ENCODE results near the gene ZNF224.

ZNF224 gene

DNA sequence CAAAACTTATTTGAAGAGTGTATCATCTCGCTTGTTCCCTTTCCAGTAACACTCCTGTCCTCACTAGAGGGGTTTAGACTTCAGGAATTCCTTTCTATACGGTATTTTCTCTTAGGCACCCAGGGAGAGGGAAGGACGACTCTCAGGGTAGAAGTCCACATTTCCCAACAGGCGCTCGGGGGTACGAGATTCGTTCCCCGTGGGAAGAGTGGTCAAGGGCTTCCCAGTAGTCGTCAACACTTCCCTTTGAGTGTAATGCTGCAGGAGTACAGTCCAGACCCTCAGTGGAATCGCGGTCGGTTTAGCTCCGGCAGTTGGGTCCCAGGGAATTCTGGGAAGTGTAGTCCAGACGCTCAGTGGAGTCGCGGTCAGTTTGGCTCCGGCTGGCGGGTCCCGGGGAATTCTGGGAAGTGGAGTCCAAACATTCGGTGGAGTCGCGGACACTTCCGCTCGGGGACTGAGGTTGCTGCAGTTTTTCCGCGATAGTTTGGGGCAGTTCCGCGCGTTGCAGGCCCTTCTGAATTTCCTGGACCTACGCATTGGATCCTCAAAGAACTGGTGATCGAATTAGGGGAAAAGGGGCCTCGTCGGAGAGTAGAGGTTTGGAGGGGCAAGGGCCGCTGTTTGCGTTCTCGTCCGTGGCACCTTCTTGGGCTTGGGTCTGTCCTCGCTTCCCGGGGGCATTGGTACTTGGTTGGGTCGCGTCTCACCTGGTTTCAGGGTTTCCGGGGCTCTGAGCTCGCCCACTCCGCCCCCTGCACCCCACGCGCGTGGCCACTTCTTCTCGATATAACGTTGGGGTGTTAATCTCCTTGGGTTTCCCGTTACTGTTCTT is at the start of gene ZNF224:
ZNF224 (plus strand) TSS at position 431 of the 835 bp plus-strand sequence. CDS start 3,513 bp downstream, outside the sequence.
- Histone ChIP-seq H3K9me3 (ENCODE audit: insufficient read depth, low read length) (no peaks in the 10 kb centered on the region), H3K4me3 (ENCODE audit: insufficient read length, low read depth) (peak within 1 kb of the TSS; percentile 86), H3K36me3 (ENCODE audit: insufficient read depth, insufficient read length, low read length) (peaks cover 8% of the 10 kb centered on the region), H3K4me1 (ENCODE audit: insufficient read depth, insufficient read length) (no peaks in the 10 kb centered on the region), H3K27me3 (ENCODE audit: insufficient read depth, insufficient read length) (no peaks in the 10 kb centered on the region), H3K9ac (ENCODE audit: insufficient read length, low read depth) (peak within 1 kb of the TSS; percentile 89)
- TF ChIP-seq YY1 (IDR thresholded peaks at IDR 0.05; ENCODE audit: insufficient read depth, insufficient read length): no peak
- TF ChIP-seq SUZ12 (IDR thresholded peaks at IDR 0.05; ENCODE audit: extremely low read depth, insufficient read depth, insufficient read length): no peak
- TF ChIP-seq ZNF274 (IDR thresholded peaks at IDR 0.05; ENCODE audit: low read depth, low read length): no peak
- DNase-seq (ENCODE audit: low read depth, low spot score): peak; percentile 66

- no peaks in the 10 kb centered on the region for H3K4me1 ChIP-seq (ENCODE audit: insufficient read depth, insufficient read length)
- no peaks in the 10 kb centered on the region for H3K9me3 ChIP-seq (ENCODE audit: insufficient read depth, low read length)
- peak overlapping the region; percentile 64 for H3K9ac ChIP-seq (ENCODE audit: insufficient read length, low read depth)
- no peaks in the 10 kb centered on the region for H3K27me3 ChIP-seq (ENCODE audit: insufficient read depth, insufficient read length)
- TF ChIP-seq YY1 (IDR thresholded peaks at IDR 0.05; ENCODE audit: insufficient read depth, insufficient read length) (no peak), SUZ12 (IDR thresholded peaks at IDR 0.05; ENCODE audit: extremely low read depth, insufficient read depth, insufficient read length) (no peak), ZNF274 (IDR thresholded peaks at IDR 0.05; ENCODE audit: low read depth, low read length) (no peak)
- peak overlapping the region; percentile 77 for H3K4me3 ChIP-seq (ENCODE audit: insufficient read length, low read depth)
- no peak for DNase-seq (ENCODE audit: low read depth, low spot score)
- H3K36me3 ChIP-seq (ENCODE audit: insufficient read depth, insufficient read length, low read length): peaks cover 3% of the 10 kb centered on the region
Measured at GRCh38 chr19:44050740-44051649, 43.2 kb upstream of the ZNF224 start.

- no peaks in the 10 kb centered on the region for H3K27me3 ChIP-seq (ENCODE audit: insufficient read depth, insufficient read length)
- peak within 1 kb of the TSS; percentile 77 for H3K4me3 ChIP-seq (ENCODE audit: insufficient read length, low read depth)
- H3K36me3 ChIP-seq (ENCODE audit: insufficient read depth, insufficient read length, low read length): peaks cover 4% of the 10 kb centered on the region
- TF ChIP-seq YY1 (IDR thresholded peaks at IDR 0.05; ENCODE audit: insufficient read depth, insufficient read length) (peak; percentile 43), SUZ12 (IDR thresholded peaks at IDR 0.05; ENCODE audit: extremely low read depth, insufficient read depth, insufficient read length) (no peak)
- no peaks in the 10 kb centered on the region for H3K9me3 ChIP-seq (ENCODE audit: insufficient read depth, low read length)
- H3K9ac ChIP-seq (ENCODE audit: insufficient read length, low read depth): peak within 1 kb of the TSS; percentile 93
- no peaks in the 10 kb centered on the region for H3K4me1 ChIP-seq (ENCODE audit: insufficient read depth, insufficient read length)
- DNase-seq (ENCODE audit: low read depth, low spot score): peak; percentile 80
Measured at GRCh38 chr19:44051650-44052402, 42.3 kb upstream of the ZNF224 start, which contains the start of gene ZNF223. Gene ZNF223 (plus strand): TSS chr19:44052036. CDS start chr19:44055177, 3,141 bp downstream.

- H3K36me3 ChIP-seq (ENCODE audit: insufficient read depth, insufficient read length, low read length): peaks cover 44% of the 10 kb centered on the region
- H3K27me3 ChIP-seq (ENCODE audit: insufficient read depth, insufficient read length): no peaks in the 10 kb centered on the region
- H3K9me3 ChIP-seq (ENCODE audit: insufficient read depth, low read length): peaks cover 8% of the 10 kb centered on the region; the same call in 1 of the 2 replicates
- H3K4me1 ChIP-seq (ENCODE audit: insufficient read depth, insufficient read length): no peaks in the 10 kb centered on the region
- no peak overlapping the region for H3K4me3 ChIP-seq (ENCODE audit: insufficient read length, low read depth)
- TF ChIP-seq SUZ12 (IDR thresholded peaks at IDR 0.05; ENCODE audit: extremely low read depth, insufficient read depth, insufficient read length): no peak
- TF ChIP-seq YY1 (IDR thresholded peaks at IDR 0.05; ENCODE audit: insufficient read depth, insufficient read length): no peak
- TF ChIP-seq ZNF274 (IDR thresholded peaks at IDR 0.05; ENCODE audit: low read depth, low read length): no peak
- no peak for DNase-seq (ENCODE audit: low read depth, low spot score)
- no peak overlapping the region for H3K9ac ChIP-seq (ENCODE audit: insufficient read length, low read depth)
Measured at GRCh38 chr19:44055870-44056269, 38.3 kb upstream of the ZNF224 start.

- Histone ChIP-seq H3K4me3 (ENCODE audit: insufficient read length, low read depth) (no peak overlapping the region), H3K36me3 (ENCODE audit: insufficient read depth, insufficient read length, low read length) (peaks cover 64% of the 10 kb centered on the region), H3K4me1 (ENCODE audit: insufficient read depth, insufficient read length) (no peaks in the 10 kb centered on the region), H3K9ac (ENCODE audit: insufficient read length, low read depth) (no peak overlapping the region), H3K27me3 (ENCODE audit: insufficient read depth, insufficient read length) (no peaks in the 10 kb centered on the region), H3K9me3 (ENCODE audit: insufficient read depth, low read length) (peaks cover 8% of the 10 kb centered on the region; the same call in 1 of the 2 replicates)
- no peak for DNase-seq (ENCODE audit: low read depth, low spot score)
- TF ChIP-seq SUZ12 (IDR thresholded peaks at IDR 0.05; ENCODE audit: extremely low read depth, insufficient read depth, insufficient read length) (no peak), YY1 (IDR thresholded peaks at IDR 0.05; ENCODE audit: insufficient read depth, insufficient read length) (no peak), ZNF274 (IDR thresholded peaks at IDR 0.05; ENCODE audit: low read depth, low read length) (no peak)
Measured at GRCh38 chr19:44059229-44059628, 34.9 kb upstream of the ZNF224 start.

DNA sequence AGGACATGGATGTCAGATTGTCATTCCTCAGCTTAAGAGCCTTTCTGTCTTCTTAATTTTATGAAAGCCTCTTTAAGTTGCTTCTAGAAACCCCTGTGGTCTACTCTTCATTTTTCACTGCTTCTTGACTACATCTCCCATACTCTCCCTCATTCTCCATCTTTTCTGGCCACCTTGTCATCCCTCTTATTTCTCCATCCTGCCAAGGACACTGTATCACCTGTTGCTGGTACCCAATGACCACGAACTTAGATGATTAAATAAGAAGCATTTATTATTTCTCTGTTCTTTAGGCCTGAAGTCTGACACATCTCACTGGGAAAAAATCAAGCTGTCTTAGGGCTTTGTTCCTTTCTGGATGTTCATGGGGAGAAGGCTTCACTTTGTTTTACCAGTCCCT is 33.1 kb upstream of the ZNF224 start:
- DNase-seq (ENCODE audit: low read depth, low spot score): no peak
- Histone ChIP-seq H3K4me3 (ENCODE audit: insufficient read length, low read depth) (no peak overlapping the region), H3K27me3 (ENCODE audit: insufficient read depth, insufficient read length) (no peaks in the 10 kb centered on the region), H3K9ac (ENCODE audit: insufficient read length, low read depth) (no peak overlapping the region), H3K4me1 (ENCODE audit: insufficient read depth, insufficient read length) (no peaks in the 10 kb centered on the region), H3K36me3 (ENCODE audit: insufficient read depth, insufficient read length, low read length) (peaks cover 74% of the 10 kb centered on the region), H3K9me3 (ENCODE audit: insufficient read depth, low read length) (peaks cover 23% of the 10 kb centered on the region)
- TF ChIP-seq SUZ12 (IDR thresholded peaks at IDR 0.05; ENCODE audit: extremely low read depth, insufficient read depth, insufficient read length) (no peak), ZNF274 (IDR thresholded peaks at IDR 0.05; ENCODE audit: low read depth, low read length) (no peak)
